HuH-7.5 (cell line): Measurements from ENCODE around the gene NPR3.

Source experiments
- DNase-seq: peaks from one replicate; pipeline ENCODE4 v3.0.0; 2011; ENCODE audit warnings: low spot score

NPR3 gene

GRCh38 chr5:32808783-32809182 lies 97.7 kb downstream of the NPR3 start:
- DNase-seq, result no peak

GRCh38 chr5:32810804-32811203 lies 99.7 kb downstream of the NPR3 start:
- no peak for DNase-seq

- no peak for DNase-seq
Observed at GRCh38 chr5:32812399-32812798, 101.3 kb downstream of the NPR3 start.

GRCh38 chr5:32814141-32814540 lies 103.0 kb downstream of the NPR3 start:
- no peak for DNase-seq

- DNase-seq, result no peak
Observed at GRCh38 chr5:32814620-32815019, 103.5 kb downstream of the NPR3 start.

- DNase-seq, result no peak
Observed at GRCh38 chr5:32827981-32828380, 116.9 kb downstream of the NPR3 start.

- DNase-seq, result no peak
Observed at GRCh38 chr5:32828492-32828891, 117.4 kb downstream of the NPR3 start.

- DNase-seq, result no peak
Observed at GRCh38 chr5:32831624-32832023, 120.5 kb downstream of the NPR3 start.

GRCh38 chr5:32833127-32833526 lies 122.0 kb downstream of the NPR3 start:
- no peak for DNase-seq

- DNase-seq, result no peak
Observed at GRCh38 chr5:32833663-32834062, 122.5 kb downstream of the NPR3 start.

GRCh38 chr5:32834251-32834650 lies 123.1 kb downstream of the NPR3 start:
- no peak for DNase-seq

GRCh38 chr5:32836176-32836575 lies 125.1 kb downstream of the NPR3 start:
- DNase-seq, result no peak

GRCh38 chr5:32837211-32837610 lies 126.1 kb downstream of the NPR3 start:
- no peak for DNase-seq

- DNase-seq, result no peak
Observed at GRCh38 chr5:32839106-32839505, 128.0 kb downstream of the NPR3 start.

GRCh38 chr5:32840606-32841005 lies 129.5 kb downstream of the NPR3 start:
- no peak for DNase-seq
